H1 (cell line): ENCODE data around the gene ITM2B. TPM values are rescaled to one million over a fixed set of nuclear protein-coding genes. Genes with fewer than 3 reads are reported as not detected.

Experiments
- CTCF ChIA-PET: fragments of 300-600 bp; sonication (Branson Sonifier 250); formaldehyde crosslinking; loops from one replicate; lab custom pipeline; 2021; ENCODE audit not compliant: partially characterized antibody; lab: Charles Lee
- POLR2A ChIA-PET: fragments of 300-600 bp; sonication (Branson Sonifier 250); formaldehyde crosslinking; loops from one replicate; lab custom pipeline; 2021; ENCODE audit warnings: inconsistent platforms; ENCODE audit not compliant: partially characterized antibody; lab: Charles Lee
- DNase-seq, 2 experiments: peaks; one replicate each; pipeline versions ENCODE4 v3.0.0 to v3.0.0-alpha.2; 2010 to 2022; ENCODE audit warnings: low spot score in 2 of 2, low read depth in 1 of 2, mixed read lengths in 1 of 2
- FAIRE-seq: peaks from 2 replicates; lab custom pipeline; 2011; peaks lifted over from hg19 to GRCh38; lab: Jason Lieb, UNC
- H2AFZ ChIP-seq: 2 replicates; pipeline ENCODE4 v1.8.1; 2012; ENCODE audit warnings: low read length, inconsistent platforms
- H2AK5ac ChIP-seq: 2 replicates; pipeline ENCODE4 v1.6.1; 2013; ENCODE audit warnings: low read depth, low read length
- H2BK120ac ChIP-seq: replicated peaks from 2 replicates; pipeline ENCODE3; 2013; ENCODE audit warnings: low read depth, low read length, inconsistent platforms
- H2BK12ac ChIP-seq: 2 replicates; pipeline ENCODE4 v1.6.1; 2013; ENCODE audit warnings: low read depth, low read length
- H2BK15ac ChIP-seq: 2 replicates; pipeline ENCODE4 v1.6.1; 2013; ENCODE audit warnings: low read length
- H2BK20ac ChIP-seq: 2 replicates; pipeline ENCODE4 v1.6.1; 2013; ENCODE audit warnings: low read length
- H2BK5ac ChIP-seq: 2 replicates; pipeline ENCODE4 v1.6.1; 2013; ENCODE audit warnings: low read depth, low read length
- H3K14ac ChIP-seq: 2 replicates; pipeline ENCODE4 v1.6.1; 2013; ENCODE audit warnings: inconsistent platforms; ENCODE audit not compliant: insufficient read length
- H3K18ac ChIP-seq: 2 replicates; pipeline ENCODE4 v1.6.1; 2013; ENCODE audit warnings: low read length; ENCODE audit errors: extremely low read depth
- H3K23ac ChIP-seq: 2 replicates; pipeline ENCODE4 v1.6.1; 2013; ENCODE audit warnings: inconsistent platforms; ENCODE audit not compliant: insufficient read length
- H3K23me2 ChIP-seq: 2 replicates; pipeline ENCODE4 v1.6.1; 2013; ENCODE audit warnings: low read depth, low read length
- H3K27ac ChIP-seq: 2 replicates; pipeline ENCODE4 v1.6.1; 2011; ENCODE audit warnings: low read depth, low read length, inconsistent platforms
- H3K27me3 ChIP-seq, 4 experiments: replicated peaks in 1 of 4; 1 replicate in 1 of 4; 2 replicates in 3 of 4; pipeline versions ENCODE4 v1.6.1 to v1.8.1; 2011 to 2013; ENCODE audit warnings: low read length in 3 of 4, mild to moderate bottlenecking in 3 of 4, inconsistent platforms in 2 of 4, mixed read lengths in 2 of 4, moderate library complexity in 1 of 4; ENCODE audit not compliant: control insufficient read depth in 3 of 4, insufficient read depth in 3 of 4; ENCODE audit errors: extremely low read depth in 1 of 4
- H3K36me3 ChIP-seq, 4 experiments: 2 replicates each; pipeline versions ENCODE4 v1.6.1 to v1.8.1; 2011 to 2013; ENCODE audit warnings: mild to moderate bottlenecking in 4 of 4, low read length in 3 of 4, moderate library complexity in 2 of 4, control low read depth in 1 of 4, inconsistent platforms in 1 of 4; ENCODE audit not compliant: insufficient read depth in 4 of 4, control insufficient read depth in 2 of 4
- H3K4ac ChIP-seq: replicated peaks from 2 replicates; pipeline ENCODE3; 2013; ENCODE audit warnings: low read length, low read depth, mixed read lengths, inconsistent platforms; ENCODE audit not compliant: insufficient read length
- H3K4me1 ChIP-seq, 4 experiments: replicated peaks in 1 of 4; 1 replicate in 1 of 4; 2 replicates in 3 of 4; pipeline versions ENCODE4 v1.6.1 to v1.8.1; 2011 to 2013; ENCODE audit warnings: low read length in 3 of 4, inconsistent platforms in 2 of 4, mixed read lengths in 1 of 4; ENCODE audit not compliant: insufficient read depth in 4 of 4, control insufficient read depth in 3 of 4
- H3K4me2 ChIP-seq, 2 experiments: 2 replicates each; pipeline versions ENCODE4 v1.6.1 to v1.8.1; 2011 to 2013; ENCODE audit warnings: low read depth in 2 of 2, low read length in 2 of 2, control low read depth in 1 of 2, inconsistent platforms in 1 of 2, mild to moderate bottlenecking in 1 of 2; ENCODE audit not compliant: insufficient read depth in 1 of 2
- H3K4me3 ChIP-seq, 4 experiments: fragments of 200-600, 300-600 bp in 1 of 4; sonication (generic), shearing (Covaris generic), sonication (Bioruptor Twin) in 1 of 4; 2 replicates each; pipeline versions ENCODE4 v1.5.1 to v1.8.1; 2011 to 2016; ENCODE audit warnings: low read length in 4 of 4, low read depth in 3 of 4, control low read depth in 2 of 4, inconsistent platforms in 2 of 4, mild to moderate bottlenecking in 2 of 4, mixed read lengths in 1 of 4, moderate library complexity in 1 of 4; ENCODE audit not compliant: insufficient read depth in 2 of 4; ENCODE audit errors: extremely low read depth in 1 of 4
- H3K56ac ChIP-seq: replicated peaks from 2 replicates; pipeline ENCODE3; 2013; ENCODE audit warnings: low read depth, mild to moderate bottlenecking, mixed read lengths, low read length, inconsistent platforms; ENCODE audit not compliant: insufficient read length
- H3K79me1 ChIP-seq: 2 replicates; pipeline ENCODE4 v1.6.1; 2013; ENCODE audit warnings: low read depth, low read length, control low read depth
- H3K79me2 ChIP-seq, 2 experiments: 2 replicates each; pipeline versions ENCODE4 v1.6.1 to v1.8.1; 2012 to 2013; ENCODE audit warnings: low read length in 2 of 2, mild to moderate bottlenecking in 2 of 2, inconsistent platforms in 1 of 2; ENCODE audit not compliant: insufficient read depth in 2 of 2, control insufficient read depth in 1 of 2
- H3K9ac ChIP-seq, 4 experiments: replicated peaks in 1 of 4; 1 replicate in 1 of 4; 2 replicates in 3 of 4; pipeline versions ENCODE4 v1.6.1 to v1.8.1; 2011 to 2013; ENCODE audit warnings: low read depth in 3 of 4, low read length in 3 of 4, control low read depth in 2 of 4, mild to moderate bottlenecking in 2 of 4, moderate library complexity in 2 of 4, inconsistent platforms in 1 of 4; ENCODE audit errors: extremely low read depth in 1 of 4
- H3K9me3 ChIP-seq, 2 experiments: 2 replicates each; pipeline versions ENCODE4 v1.6.1 to v1.8.1; 2012 to 2013; ENCODE audit warnings: mild to moderate bottlenecking in 2 of 2, moderate library complexity in 2 of 2, control low read depth in 1 of 2, inconsistent platforms in 1 of 2, low read depth in 1 of 2, low read length in 1 of 2, mixed read lengths in 1 of 2; ENCODE audit not compliant: insufficient read depth in 2 of 2
- H4K20me1 ChIP-seq, 2 experiments: replicated peaks in 1 of 2; 2 replicates each; pipeline versions ENCODE3 to v1.8.1; 2011 to 2013; ENCODE audit warnings: inconsistent platforms in 2 of 2, low read length in 2 of 2, mild to moderate bottlenecking in 1 of 2; ENCODE audit not compliant: insufficient read depth in 2 of 2, control insufficient read depth in 1 of 2
- H4K5ac ChIP-seq: 2 replicates; pipeline ENCODE4 v1.6.1; 2013; ENCODE audit warnings: low read length, low read depth, mixed read lengths, inconsistent platforms; ENCODE audit not compliant: insufficient read length
- H4K8ac ChIP-seq: 2 replicates; pipeline ENCODE4 v1.8.0; 2013; ENCODE audit warnings: mild to moderate bottlenecking, moderate library complexity, low read length, inconsistent platforms; ENCODE audit not compliant: insufficient read depth; ENCODE audit errors: extremely low read depth
- H4K91ac ChIP-seq: replicated peaks from 2 replicates; pipeline ENCODE3; 2013; ENCODE audit warnings: low read length, mixed read lengths, inconsistent platforms; ENCODE audit not compliant: insufficient read length
- BACH1 ChIP-seq: IDR thresholded peaks from 2 replicates; pipeline ENCODE4 v1.6.1; 2012; ENCODE audit warnings: low read length, improper control_type of control experiment
- CBX5 ChIP-seq: fragments of 300-800, 300-1000 bp; sonication (generic); IDR thresholded peaks from 2 replicates; pipeline ENCODE4 v1.7.1; 2016; ENCODE audit warnings: antibody characterized with exemption, low read length, low read depth
- GABPA ChIP-seq: IDR thresholded peaks from 2 replicates; pipeline ENCODE4 v1.6.1; 2011; ENCODE audit warnings: mild to moderate bottlenecking, low read length, moderate library complexity, borderline replicate concordance; ENCODE audit not compliant: insufficient read depth
- GTF2F1 ChIP-seq: IDR thresholded peaks from 2 replicates; pipeline ENCODE4 v1.6.1; 2012; ENCODE audit warnings: low read depth, low read length, improper control_type of control experiment, borderline replicate concordance
- HDAC2 ChIP-seq, 2 experiments: fragments of 300-600 bp in 1 of 2; sonication (generic) in 1 of 2; IDR thresholded peaks; 2 replicates each; pipeline ENCODE4 v1.6.1; 2011 to 2012; ENCODE audit warnings: low read depth in 2 of 2, low read length in 2 of 2, mild to moderate bottlenecking in 2 of 2, moderate library complexity in 2 of 2, borderline replicate concordance in 1 of 2, inconsistent platforms in 1 of 2
- HDAC6 ChIP-seq: IDR thresholded peaks from one replicate; pipeline ENCODE4 v1.7.1; 2012; ENCODE audit warnings: low read depth, mild to moderate bottlenecking, inconsistent platforms, low read length, moderate library complexity
- KDM4A ChIP-seq: IDR thresholded peaks from one replicate; pipeline ENCODE4 v1.7.1; 2012; ENCODE audit warnings: low read depth, mild to moderate bottlenecking, moderate library complexity, low read length, inconsistent platforms; ENCODE audit not compliant: severe bottlenecking
- MAFK ChIP-seq: IDR thresholded peaks from 2 replicates; pipeline ENCODE4 v1.6.1; 2012; ENCODE audit warnings: low read depth, mild to moderate bottlenecking, improper control_type of control experiment, low read length
- POLR2AphosphoS5 ChIP-seq: IDR thresholded peaks from 2 replicates; pipeline ENCODE4 v1.6.1; 2011; ENCODE audit warnings: low read depth, low read length
- POU5F1 ChIP-seq: IDR thresholded peaks from 2 replicates; pipeline ENCODE4 v1.6.1; 2011; ENCODE audit warnings: low read depth, mild to moderate bottlenecking, low read length, moderate library complexity
- RBBP5 ChIP-seq: IDR thresholded peaks from 2 replicates; pipeline ENCODE4 v1.7.1; 2012; ENCODE audit warnings: low read depth, mild to moderate bottlenecking, inconsistent platforms, low read length, moderate library complexity, borderline replicate concordance
- RXRA ChIP-seq: IDR thresholded peaks from 2 replicates; pipeline ENCODE4 v1.6.1; 2011; ENCODE audit warnings: low read depth, mild to moderate bottlenecking, low read length, moderate library complexity; ENCODE audit not compliant: insufficient read depth
- SAP30 ChIP-seq: fragments of 300-600 bp; sonication (generic); IDR thresholded peaks from 2 replicates; pipeline ENCODE4 v1.7.1; 2012; ENCODE audit warnings: low read length, moderate library complexity, mild to moderate bottlenecking, inconsistent platforms; ENCODE audit not compliant: insufficient read depth, insufficient replicate concordance
- YY1 ChIP-seq: IDR thresholded peaks from 2 replicates; pipeline ENCODE4 v1.6.1; 2011; ENCODE audit warnings: low read depth, mild to moderate bottlenecking, low read length
- WGBS, 2 experiments: shearing (Covaris generic) in 1 of 2; methylation state at CpG; one replicate each; pipeline versions ENCODE4 v1.1.6 to v1.1.7; 2013 to 2015; ENCODE audit warnings: low lambda C conversion rate in 2 of 2, mixed read lengths in 2 of 2, inconsistent platforms in 1 of 2, low coverage in 1 of 2, missing lambda C conversion rate in 1 of 2; ENCODE audit not compliant: insufficient replicate concordance in 2 of 2, insufficient coverage in 1 of 2, insufficient read length in 1 of 2; ENCODE audit errors: extremely low coverage in 1 of 2, missing lambda C conversion rate in 1 of 2; 5-methylcytosine and 5-hydroxymethylcytosine counted together
- polyA plus RNA-seq, 7 experiments: library from polyadenylated mRNA; depleted of rRNA in 3 of 7; stranded (reverse) in 5 of 7; unstranded in 2 of 7; fragments of >200 nt in 5 of 7; fragments of 200-250 nt in 2 of 7; gene quantifications; 1 replicate in 5 of 7; 2 replicates in 1 of 7; 4 replicates in 1 of 7; pipeline versions ENCODE4 v1.2.1 to v1.2.3, GENCODE V29; 2011 to 2013; ENCODE audit warnings: missing spikeins in 2 of 7, mixed read lengths in 2 of 7
- total RNA-seq: library from RNA; stranded (reverse); fragmentation: NEBNext Ultra II Directional; extraction: Animal tissue kit (Norgen Biotek cat#: 25700); gene quantifications from 2 replicates; pipeline ENCODE4 v1.2.1, GENCODE V29; 2021

Gene ITM2B
- total and polyA plus RNA-seq, 2 of the 8 experiments (the other 6 are each of a cell fraction or from before 2014, with no cell fraction given) = 132 to 184 TPM

GRCh38 chr13:48242677-48243076 is 9.7 kb downstream of the ITM2B start:
- Histone ChIP-seq H3K14ac (no peak overlapping the region), H3K79me2 (peaks cover 0 to 80% of the 10 kb centered on the region in 2 experiments; a peak in 2 of 4 replicates), H3K9me3 (no peaks in the 10 kb centered on the region), H2BK12ac (no peak overlapping the region), H3K4ac (no peak overlapping the region), H2BK15ac (no peak overlapping the region), H3K4me3 (no peak overlapping the region), H4K8ac (no peak overlapping the region), H4K20me1 (no peaks in the 10 kb centered on the region), H3K79me1 (no peaks in the 10 kb centered on the region), H3K4me1 (no peaks in the 10 kb centered on the region; a peak in 2 of 7 replicates), H3K9ac (no peak overlapping the region), H2AFZ (no peak overlapping the region), H2BK20ac (no peak overlapping the region), H3K23me2 (no peaks in the 10 kb centered on the region), H3K56ac (no peak overlapping the region), H2AK5ac (no peak overlapping the region), H4K91ac (no peak overlapping the region), H4K5ac (no peak overlapping the region), H3K27me3 (no peaks in the 10 kb centered on the region), H3K18ac (no peak overlapping the region), H2BK120ac (no peak overlapping the region), H3K4me2 (no peak overlapping the region), H2BK5ac (no peak overlapping the region), H3K27ac (no peak overlapping the region), H3K36me3 (no peaks in the 10 kb centered on the region), H3K23ac (no peak overlapping the region)
- DNase-seq (no peak), FAIRE-seq (no peak)
- ChIA-PET POLR2A (interaction anchor here (0.6 kb wide), 1 partner anchor 83 kb away, joined by 3 read pairs; no protein-coding TSS in a partner anchor), CTCF (no interaction called here)
- WGBS, 2 experiments = 80% methylated on average over 1 of the region's 1 CpG; no CpG with 5 or more reads in 1 of the 2 experiments
- TF ChIP-seq SAP30 (no peak), HDAC2 (IDR thresholded peaks at IDR 0.05; ENCODE audit: borderline replicate concordance in 1 of 2, low read depth in 2 of 2, low read length in 2 of 2) (no peak), CBX5 (no peak), MAFK (no peak), GABPA (no peak), RXRA (no peak), RBBP5 (no peak), POU5F1 (no peak), HDAC6 (no peak), KDM4A (no peak), BACH1 (no peak), POLR2AphosphoS5 (no peak), YY1 (no peak), GTF2F1 (no peak)
